K562 (cell line): ENCODE data around the gene SOX15. TPM values are rescaled to one million over a fixed set of nuclear protein-coding genes. Genes with fewer than 3 reads are reported as not detected.

Experiments
- ATAC-seq: fragments of 200-7000 bp; cut with Tn5 transposase; 3 replicates; pipeline ENCODE4 v1.9.1; 2020; ENCODE audit warnings: moderate library complexity
- BruUV-seq: library from RNA; stranded (reverse); fragments of 400-500 nt; replicated peaks from 2 replicates; lab custom pipeline; 2021; lab: Mats Ljungman, UMichigan
- CTCF ChIA-PET: fragments of 300-600 bp; formaldehyde crosslinking; extraction: SDS; loops from one replicate; lab custom pipeline; 2021; ENCODE audit warnings: low intra/inter-chr PET ratio; lab: Yijun Ruan, JAX
- POLR2A ChIA-PET: fragments of 300-600, 350-650 bp; sonication (Branson Sonifier 250); formaldehyde crosslinking; extraction: SDS; loops from one replicate; lab custom pipeline; 2021; ENCODE audit warnings: antibody characterized with exemption, inconsistent platforms; lab: Yijun Ruan, JAX
- DNase-seq, 4 experiments: peaks; one replicate each; pipeline versions ENCODE4 v3.0.0 to v3.0.0-alpha.2; 2011 to 2018; ENCODE audit warnings: low spot score in 3 of 4, mixed read lengths in 3 of 4; ENCODE audit errors: extremely low read depth in 1 of 4
- FAIRE-seq: peaks from 2 replicates; lab custom pipeline; 2011; peaks lifted over from hg19 to GRCh38; lab: Jason Lieb, UNC
- H2AFZ ChIP-seq: 2 replicates; pipeline ENCODE4 v1.6.0; 2011; ENCODE audit warnings: low read depth, low read length, control low read depth, inconsistent platforms
- H3K27ac ChIP-seq: fragments of 200-600 bp; 3 replicates; pipeline ENCODE4 v1.8.0; 2011; ENCODE audit warnings: low read depth, mild to moderate bottlenecking, control low read depth, inconsistent platforms, low read length, moderate library complexity, mixed read lengths; ENCODE audit errors: extremely low read depth
- H3K27me3 ChIP-seq, 2 experiments: fragments of 300-600 bp in 1 of 2; 2 replicates in 1 of 2; 3 replicates in 1 of 2; pipeline versions ENCODE4 v1.6.0 to v1.8.0; 2011; ENCODE audit warnings: inconsistent platforms in 2 of 2, low read length in 2 of 2, mild to moderate bottlenecking in 1 of 2, mixed read lengths in 1 of 2, moderate library complexity in 1 of 2; ENCODE audit not compliant: control insufficient read depth in 2 of 2, insufficient read depth in 2 of 2
- H3K36me3 ChIP-seq: fragments of 300-600 bp; 3 replicates; pipeline ENCODE4 v1.8.0; 2011; ENCODE audit warnings: mild to moderate bottlenecking, low read length, inconsistent platforms; ENCODE audit not compliant: control insufficient read depth, insufficient read depth
- H3K4me1 ChIP-seq, 2 experiments: fragments of 200-600 bp in 1 of 2; replicated peaks in 1 of 2; 2 replicates in 1 of 2; 3 replicates in 1 of 2; pipeline versions ENCODE4 v1.5.1 to v1.8.0; 2011; ENCODE audit warnings: inconsistent platforms in 2 of 2, low read length in 2 of 2, mild to moderate bottlenecking in 1 of 2, mixed read lengths in 1 of 2, moderate library complexity in 1 of 2; ENCODE audit not compliant: control insufficient read depth in 2 of 2, insufficient read depth in 2 of 2
- H3K4me2 ChIP-seq: 2 replicates; pipeline ENCODE4 v1.6.1; 2011; ENCODE audit warnings: low read length, control low read depth, inconsistent platforms, mixed read lengths; ENCODE audit not compliant: insufficient read depth
- H3K4me3 ChIP-seq: fragments of 200-600 bp; sonication (generic), shearing (Covaris generic); 2 replicates; pipeline ENCODE4 v1.5.1; 2016; ENCODE audit warnings: control low read depth, inconsistent platforms
- H3K79me2 ChIP-seq: fragments of 200-600 bp; 3 replicates; pipeline ENCODE4 v1.8.0; 2011; ENCODE audit warnings: low read length, inconsistent platforms; ENCODE audit not compliant: control insufficient read depth, insufficient read depth
- H3K9ac ChIP-seq, 2 experiments: 2 replicates each; pipeline versions ENCODE4 v1.6.0 to v1.6.1; 2011; ENCODE audit warnings: low read depth in 2 of 2, low read length in 2 of 2, control low read depth in 1 of 2, inconsistent platforms in 1 of 2, mild to moderate bottlenecking in 1 of 2, mixed read lengths in 1 of 2; ENCODE audit not compliant: insufficient read depth in 1 of 2
- H3K9me1 ChIP-seq: one replicate; pipeline ENCODE4 v1.6.0; 2011; ENCODE audit warnings: inconsistent platforms, mild to moderate bottlenecking, low read length, moderate library complexity; ENCODE audit not compliant: control insufficient read depth, insufficient read depth
- H3K9me3 ChIP-seq: replicated peaks from 2 replicates; pipeline ENCODE4 v1.5.1; 2011; ENCODE audit warnings: low read depth, low read length, inconsistent platforms; ENCODE audit not compliant: control insufficient read depth, insufficient read depth
- H4K20me1 ChIP-seq: replicated peaks from 2 replicates; pipeline ENCODE4 v1.6.1; 2011; ENCODE audit warnings: low read length, inconsistent platforms, mixed read lengths; ENCODE audit not compliant: control insufficient read depth, insufficient read depth
- CBX1 ChIP-seq: sonication (generic); IDR thresholded peaks from 2 replicates; pipeline ENCODE4 v1.6.1; 2016; ENCODE audit warnings: antibody characterized with exemption, low read depth, mild to moderate bottlenecking
- CREBBP ChIP-seq: IDR thresholded peaks from one replicate; pipeline ENCODE4 v1.6.1; 2012; ENCODE audit warnings: low read depth, mild to moderate bottlenecking, control low read depth, inconsistent platforms, low read length
- DLX4 ChIP-seq: fragments of 250-450 bp; sonication (Bioruptor Pico); IDR thresholded peaks from 2 replicates; pipeline ENCODE4 v1.6.1; 2021; ENCODE audit warnings: mild to moderate bottlenecking
- ETV1 ChIP-seq: fragments of 450-650 bp; conservative IDR thresholded peaks from 2 replicates; pipeline ENCODE4 v1.6.1; 2016; ENCODE audit warnings: missing genetic modification characterization, control low read depth, low read depth, missing compliant biosample characterization
- RAD51 ChIP-seq: fragments of 450-650 bp; IDR thresholded peaks from 2 replicates; pipeline ENCODE4 v1.7.1; 2016; ENCODE audit warnings: low read depth, mild to moderate bottlenecking, borderline replicate concordance
- SMAD1 ChIP-seq: fragments of 150-350 bp; IDR thresholded peaks from 2 replicates; pipeline ENCODE4 v1.6.1; 2014; ENCODE audit warnings: low read length, low read depth; ENCODE audit not compliant: partially characterized antibody
- SRSF7 ChIP-seq: fragments of 200-400 bp; formaldehyde crosslinking; optimal IDR thresholded peaks from 2 replicates; pipeline ENCODE3; 2017; ENCODE audit warnings: mild to moderate bottlenecking, low read depth, low read length
- TBL1XR1 ChIP-seq, 2 experiments: IDR thresholded peaks; 2 replicates each; pipeline ENCODE4 v1.6.1; 2012; ENCODE audit warnings: improper control_type of control experiment in 2 of 2, low read length in 2 of 2, mild to moderate bottlenecking in 1 of 2
- USF2 ChIP-seq: sonication (generic); formaldehyde crosslinking; IDR thresholded peaks from 2 replicates; pipeline ENCODE4 v1.5.0; 2020; ENCODE audit warnings: missing genetic modification reagents
- XRCC4 ChIP-seq: IDR thresholded peaks from one replicate; pipeline ENCODE4 v1.6.1; 2011; ENCODE audit not compliant: insufficient read depth, insufficient read length; ENCODE audit errors: extremely low read depth
- ZBTB5 ChIP-seq: fragments of 450-650 bp; IDR thresholded peaks from 2 replicates; pipeline ENCODE4 v1.6.1; 2017; ENCODE audit warnings: antibody characterized with exemption
- ZNF134 ChIP-seq: fragments of 250-450 bp; sonication (Bioruptor Pico); conservative IDR thresholded peaks from 2 replicates; pipeline ENCODE4 v1.4.0; 2020
- ZNF165 ChIP-seq: fragments of 250-450 bp; sonication (Bioruptor Pico); IDR thresholded peaks from 2 replicates; pipeline ENCODE4 v1.4.0; 2020; ENCODE audit warnings: borderline replicate concordance
- ZNF347 ChIP-seq: fragments of 450-650 bp; formaldehyde crosslinking; IDR thresholded peaks from 2 replicates; pipeline ENCODE4 v1.4.0; 2020; ENCODE audit warnings: low read depth, mild to moderate bottlenecking, moderate library complexity
- ZNF449 ChIP-seq: fragments of 250-450 bp; sonication (Bioruptor Pico); IDR thresholded peaks from 2 replicates; pipeline ENCODE4 v1.8.0; 2022; ENCODE audit warnings: moderate library complexity, mild to moderate bottlenecking, inconsistent platforms
- ZNF655 ChIP-seq: fragments of 250-450 bp; sonication (Bioruptor Pico); IDR thresholded peaks from 2 replicates; pipeline ENCODE4 v1.5.0; 2021
- WGBS: fragments of 100-300 bp; shearing (Covaris generic); methylation state at CpG from one replicate; pipeline ENCODE4 v1.1.6; 2016; ENCODE audit warnings: low coverage, mixed read lengths; ENCODE audit not compliant: insufficient coverage; ENCODE audit errors: missing lambda C conversion rate; 5-methylcytosine and 5-hydroxymethylcytosine counted together
- in situ Hi-C: fragments of 300-500 bp; cut with MboI; formaldehyde crosslinking; loops from 4 replicates; pipeline ENCODE4 v1.15.0; 2018; ENCODE audit warnings: inconsistent platforms, mixed read lengths
- intact Hi-C: fragments of 100-400 bp; cut with micrococcal nuclease; formaldehyde crosslinking; loops from 2 replicates; pipeline ENCODE4 v1.14.2; 2022
- polyA plus RNA-seq, 8 experiments: library from polyadenylated mRNA; depleted of rRNA in 4 of 8; stranded (reverse) in 5 of 8; unstranded in 3 of 8; fragments of >200 nt; fragmentation: Nextera tagmentation in 2 of 8; fragmentation: Illumina TruSeq in 1 of 8; extraction: Ambion mirVana in 2 of 8; extraction: Trizol in 1 of 8; gene quantifications; 2 replicates each; pipeline versions ENCODE4 v1.2.1 to v1.2.3, GENCODE V29; 2011 to 2014; ENCODE audit warnings: inconsistent platforms in 1 of 8, missing spikeins in 1 of 8
- total RNA-seq, 7 experiments: library from RNA; depleted of rRNA in 6 of 7; stranded (reverse); fragments of >200 nt in 6 of 7; fragmentation: Illumina TruSeq in 2 of 7; extraction: Trizol in 2 of 7; gene quantifications; 2 replicates each; pipeline versions ENCODE4 v1.2.1 to v1.2.3, GENCODE V29; 2011 to 2021; ENCODE audit warnings: low replicate concordance in 1 of 7

Gene SOX15
- total and polyA plus RNA-seq, 9 of the 15 experiments (the other 6 are each of a cell fraction or from before 2014, with no cell fraction given) = 0.07 to 0.33 (median 0.19) TPM; not detected in 5

GRCh38 chr17:7556627-7557026, 33.3 kb downstream of the SOX15 start:
- no peak overlapping the region for H2AFZ ChIP-seq
- ATAC-seq (no peak), DNase-seq (no peak), FAIRE-seq (no peak)
- intact Hi-C loops = no loop called here
- ChIA-PET POLR2A (interaction anchor here (0.6 to 1.2 kb wide), 3 partner anchors 18 to 117 kb away, joined by 3 read pairs; no protein-coding TSS in a partner anchor), CTCF (no interaction called here)
- H3K9me1 ChIP-seq = no peaks in the 10 kb centered on the region
- H3K36me3 ChIP-seq = no peaks in the 10 kb centered on the region
- no peak overlapping the region for H3K27ac ChIP-seq
- no peaks in the 10 kb centered on the region for H4K20me1 ChIP-seq
- in situ Hi-C loops = loop anchor here (10.0 to 25.0 kb wide), 2 partner anchors 202 to 519 kb away; partner anchors contain the start of genes KCTD11, SLC16A11, SLC16A13 and TMEM95
- no peak overlapping the region for H3K4me2 ChIP-seq
- H3K9me3 ChIP-seq = no peaks in the 10 kb centered on the region
- peaks cover 5% of the 10 kb centered on the region; the same call in 2 of the 3 replicates for H3K79me2 ChIP-seq
- H3K4me3 ChIP-seq = no peak overlapping the region
- no TSS peak for BruUV-seq
- H3K4me1 ChIP-seq = peaks cover 10 to 44% of the 10 kb centered on the region in 2 experiments; a peak in 4 of 5 replicates
- WGBS = 29% methylated on average over 8 of the region's 12 CpGs
- H3K9ac ChIP-seq = peak overlapping the region in 1 of 2 experiments; percentile 20; a peak in 1 of 4 replicates
- no peaks in the 10 kb centered on the region for H3K27me3 ChIP-seq
- TF ChIP-seq ZBTB5 (no peak), ZNF449 (CRISPR knock-in tag) (no peak), ZNF134 (CRISPR knock-in tag) (no peak), XRCC4 (no peak), ZNF347 (no peak), ETV1 (tag) (no peak), SRSF7 (no peak), RAD51 (no peak), ZNF655 (no peak), TBL1XR1 (IDR thresholded peaks at IDR 0.05; ENCODE audit: low read length in 2 of 2) (no peak), CREBBP (no peak), SMAD1 (no peak), CBX1 (no peak), USF2 (CRISPR knock-in tag) (no peak), DLX4 (CRISPR knock-in tag) (no peak), ZNF165 (CRISPR knock-in tag) (no peak)
